Activated T-cell treated with anti-CD3 and anti-CD28 coated beads for 24 hours (primary cell): ENCODE measurements around the gene TMEM14C.

ENCODE experiments used
- DNase-seq: peaks from one replicate; pipeline ENCODE4 v3.0.0-alpha.2; 2020; ENCODE audit warnings: low read depth

The TMEM14C gene

DNA sequence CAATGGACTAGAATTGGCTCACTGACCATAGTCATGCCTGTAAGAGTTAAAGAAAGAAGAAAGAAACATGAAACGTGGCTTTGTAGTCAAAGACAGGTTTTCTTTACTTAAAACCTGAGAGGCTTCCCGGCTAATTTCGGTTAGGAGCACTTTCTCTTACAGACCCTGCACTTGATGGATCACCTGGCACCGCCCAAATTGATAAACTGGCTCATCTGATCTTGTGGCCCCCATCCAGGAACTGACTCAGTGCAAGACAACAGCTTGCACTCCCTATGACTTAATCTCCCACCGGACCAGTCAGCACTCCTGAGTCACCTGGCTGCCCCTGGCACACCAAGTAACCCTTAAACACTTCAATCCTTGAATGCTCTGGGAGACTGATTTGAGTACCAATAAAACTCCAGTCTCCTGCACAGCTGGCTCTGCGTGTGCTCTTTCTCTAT lies 37.0 kb downstream of the TMEM14C start:
- no peak for DNase-seq

DNA sequence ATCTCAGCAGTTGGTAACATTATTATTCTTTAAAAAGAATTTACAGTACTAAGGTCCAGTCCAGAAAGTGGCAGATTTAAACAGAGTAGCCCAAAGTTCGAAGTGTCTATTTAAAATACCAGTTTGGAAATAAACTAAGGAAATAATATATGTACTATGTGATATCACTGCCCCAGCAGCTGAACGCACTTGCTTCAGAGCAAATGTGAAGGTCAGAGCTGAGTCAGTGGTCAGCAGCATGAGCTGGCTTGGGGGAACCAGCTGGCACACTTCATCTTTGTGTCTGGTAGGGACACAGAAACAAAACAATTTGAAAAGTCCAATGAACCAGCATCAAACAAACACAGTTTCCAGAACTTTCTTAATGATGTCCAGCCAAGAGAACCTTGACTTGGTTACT lies 40.1 kb downstream of the TMEM14C start:
- no peak for DNase-seq

DNA sequence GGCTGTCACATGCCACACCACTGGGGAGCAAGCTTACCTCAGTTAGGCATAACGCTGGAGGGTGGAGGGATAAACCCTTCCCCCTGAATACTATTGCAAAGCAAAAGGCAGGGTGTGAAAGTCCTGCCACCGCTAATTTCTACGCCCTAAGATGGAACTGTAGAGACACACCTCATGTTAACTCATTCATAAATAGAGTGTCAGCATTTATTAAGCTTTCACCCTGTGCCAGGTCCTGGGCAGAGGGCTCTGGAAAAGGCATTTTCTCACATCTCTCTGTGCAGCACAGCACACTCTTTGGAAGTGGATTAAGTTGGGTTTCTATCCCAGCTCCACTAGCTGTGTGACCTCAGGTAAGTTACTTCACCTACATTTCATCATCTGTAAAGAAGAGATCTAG lies 46.5 kb downstream of the TMEM14C start:
- DNase-seq = no peak

- no peak for DNase-seq
Observed at GRCh38 chr6:10771371-10771894, 48.6 kb downstream of the TMEM14C start.

- no peak for DNase-seq
Observed at GRCh38 chr6:10778230-10778629, 55.4 kb downstream of the TMEM14C start.

DNA sequence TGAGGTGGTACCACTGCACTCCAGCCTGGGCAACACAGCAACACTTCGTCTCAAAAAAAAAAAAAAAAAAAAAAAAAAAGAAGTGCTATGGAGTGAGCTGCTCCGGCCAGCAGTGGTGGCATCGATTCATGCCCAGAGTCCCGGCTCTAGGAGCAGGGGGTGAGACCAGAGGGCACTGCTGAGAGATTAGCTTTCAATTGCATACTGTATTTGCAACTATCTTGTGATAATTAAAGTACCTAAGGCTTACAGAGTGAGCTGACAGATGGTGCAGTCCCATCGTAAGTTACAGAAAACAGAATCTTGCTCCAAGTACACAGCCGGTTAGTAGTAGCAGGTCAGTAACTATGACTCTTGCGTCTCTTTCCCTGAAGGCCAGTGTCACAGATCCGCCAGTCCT lies 56.2 kb downstream of the TMEM14C start:
- DNase-seq = no peak
